H1 (cell line): ENCODE data around the gene RERG. TPM values are rescaled to one million over a fixed set of nuclear protein-coding genes. Genes with fewer than 3 reads are reported as not detected.

Source experiments
- CTCF ChIA-PET: fragments of 300-600 bp; sonication (Branson Sonifier 250); formaldehyde crosslinking; loops from one replicate; lab custom pipeline; 2021; ENCODE audit not compliant: partially characterized antibody; lab: Charles Lee
- POLR2A ChIA-PET: fragments of 300-600 bp; sonication (Branson Sonifier 250); formaldehyde crosslinking; loops from one replicate; lab custom pipeline; 2021; ENCODE audit warnings: inconsistent platforms; ENCODE audit not compliant: partially characterized antibody; lab: Charles Lee
- DNase-seq, 2 experiments: peaks; one replicate each; pipeline versions ENCODE4 v3.0.0 to v3.0.0-alpha.2; 2010 to 2022; ENCODE audit warnings: low spot score in 2 of 2, low read depth in 1 of 2, mixed read lengths in 1 of 2
- FAIRE-seq: peaks from 2 replicates; lab custom pipeline; 2011; peaks lifted over from hg19 to GRCh38; lab: Jason Lieb, UNC
- H2AFZ ChIP-seq: 2 replicates; pipeline ENCODE4 v1.8.1; 2012; ENCODE audit warnings: low read length, inconsistent platforms
- H2AK5ac ChIP-seq: 2 replicates; pipeline ENCODE4 v1.6.1; 2013; ENCODE audit warnings: low read depth, low read length
- H2BK120ac ChIP-seq: replicated peaks from 2 replicates; pipeline ENCODE3; 2013; ENCODE audit warnings: low read depth, low read length, inconsistent platforms
- H2BK12ac ChIP-seq: 2 replicates; pipeline ENCODE4 v1.6.1; 2013; ENCODE audit warnings: low read depth, low read length
- H2BK15ac ChIP-seq: 2 replicates; pipeline ENCODE4 v1.6.1; 2013; ENCODE audit warnings: low read length
- H2BK20ac ChIP-seq: 2 replicates; pipeline ENCODE4 v1.6.1; 2013; ENCODE audit warnings: low read length
- H2BK5ac ChIP-seq: 2 replicates; pipeline ENCODE4 v1.6.1; 2013; ENCODE audit warnings: low read depth, low read length
- H3K14ac ChIP-seq: 2 replicates; pipeline ENCODE4 v1.6.1; 2013; ENCODE audit warnings: inconsistent platforms; ENCODE audit not compliant: insufficient read length
- H3K18ac ChIP-seq: 2 replicates; pipeline ENCODE4 v1.6.1; 2013; ENCODE audit warnings: low read length; ENCODE audit errors: extremely low read depth
- H3K23ac ChIP-seq: 2 replicates; pipeline ENCODE4 v1.6.1; 2013; ENCODE audit warnings: inconsistent platforms; ENCODE audit not compliant: insufficient read length
- H3K23me2 ChIP-seq: 2 replicates; pipeline ENCODE4 v1.6.1; 2013; ENCODE audit warnings: low read depth, low read length
- H3K27ac ChIP-seq: 2 replicates; pipeline ENCODE4 v1.6.1; 2011; ENCODE audit warnings: low read depth, low read length, inconsistent platforms
- H3K27me3 ChIP-seq, 4 experiments: replicated peaks in 1 of 4; 1 replicate in 1 of 4; 2 replicates in 3 of 4; pipeline versions ENCODE4 v1.6.1 to v1.8.1; 2011 to 2013; ENCODE audit warnings: low read length in 3 of 4, mild to moderate bottlenecking in 3 of 4, inconsistent platforms in 2 of 4, mixed read lengths in 2 of 4, moderate library complexity in 1 of 4; ENCODE audit not compliant: control insufficient read depth in 3 of 4, insufficient read depth in 3 of 4; ENCODE audit errors: extremely low read depth in 1 of 4
- H3K36me3 ChIP-seq, 4 experiments: 2 replicates each; pipeline versions ENCODE4 v1.6.1 to v1.8.1; 2011 to 2013; ENCODE audit warnings: mild to moderate bottlenecking in 4 of 4, low read length in 3 of 4, moderate library complexity in 2 of 4, control low read depth in 1 of 4, inconsistent platforms in 1 of 4; ENCODE audit not compliant: insufficient read depth in 4 of 4, control insufficient read depth in 2 of 4
- H3K4ac ChIP-seq: replicated peaks from 2 replicates; pipeline ENCODE3; 2013; ENCODE audit warnings: low read length, low read depth, mixed read lengths, inconsistent platforms; ENCODE audit not compliant: insufficient read length
- H3K4me1 ChIP-seq, 4 experiments: replicated peaks in 1 of 4; 1 replicate in 1 of 4; 2 replicates in 3 of 4; pipeline versions ENCODE4 v1.6.1 to v1.8.1; 2011 to 2013; ENCODE audit warnings: low read length in 3 of 4, inconsistent platforms in 2 of 4, mixed read lengths in 1 of 4; ENCODE audit not compliant: insufficient read depth in 4 of 4, control insufficient read depth in 3 of 4
- H3K4me2 ChIP-seq, 2 experiments: 2 replicates each; pipeline versions ENCODE4 v1.6.1 to v1.8.1; 2011 to 2013; ENCODE audit warnings: low read depth in 2 of 2, low read length in 2 of 2, control low read depth in 1 of 2, inconsistent platforms in 1 of 2, mild to moderate bottlenecking in 1 of 2; ENCODE audit not compliant: insufficient read depth in 1 of 2
- H3K4me3 ChIP-seq, 4 experiments: fragments of 200-600, 300-600 bp in 1 of 4; sonication (generic), shearing (Covaris generic), sonication (Bioruptor Twin) in 1 of 4; 2 replicates each; pipeline versions ENCODE4 v1.5.1 to v1.8.1; 2011 to 2016; ENCODE audit warnings: low read length in 4 of 4, low read depth in 3 of 4, control low read depth in 2 of 4, inconsistent platforms in 2 of 4, mild to moderate bottlenecking in 2 of 4, mixed read lengths in 1 of 4, moderate library complexity in 1 of 4; ENCODE audit not compliant: insufficient read depth in 2 of 4; ENCODE audit errors: extremely low read depth in 1 of 4
- H3K56ac ChIP-seq: replicated peaks from 2 replicates; pipeline ENCODE3; 2013; ENCODE audit warnings: low read depth, mild to moderate bottlenecking, mixed read lengths, low read length, inconsistent platforms; ENCODE audit not compliant: insufficient read length
- H3K79me1 ChIP-seq: 2 replicates; pipeline ENCODE4 v1.6.1; 2013; ENCODE audit warnings: low read depth, low read length, control low read depth
- H3K79me2 ChIP-seq, 2 experiments: 2 replicates each; pipeline versions ENCODE4 v1.6.1 to v1.8.1; 2012 to 2013; ENCODE audit warnings: low read length in 2 of 2, mild to moderate bottlenecking in 2 of 2, inconsistent platforms in 1 of 2; ENCODE audit not compliant: insufficient read depth in 2 of 2, control insufficient read depth in 1 of 2
- H3K9ac ChIP-seq, 4 experiments: replicated peaks in 1 of 4; 1 replicate in 1 of 4; 2 replicates in 3 of 4; pipeline versions ENCODE4 v1.6.1 to v1.8.1; 2011 to 2013; ENCODE audit warnings: low read depth in 3 of 4, low read length in 3 of 4, control low read depth in 2 of 4, mild to moderate bottlenecking in 2 of 4, moderate library complexity in 2 of 4, inconsistent platforms in 1 of 4; ENCODE audit errors: extremely low read depth in 1 of 4
- H3K9me3 ChIP-seq, 2 experiments: 2 replicates each; pipeline versions ENCODE4 v1.6.1 to v1.8.1; 2012 to 2013; ENCODE audit warnings: mild to moderate bottlenecking in 2 of 2, moderate library complexity in 2 of 2, control low read depth in 1 of 2, inconsistent platforms in 1 of 2, low read depth in 1 of 2, low read length in 1 of 2, mixed read lengths in 1 of 2; ENCODE audit not compliant: insufficient read depth in 2 of 2
- H4K20me1 ChIP-seq, 2 experiments: replicated peaks in 1 of 2; 2 replicates each; pipeline versions ENCODE3 to v1.8.1; 2011 to 2013; ENCODE audit warnings: inconsistent platforms in 2 of 2, low read length in 2 of 2, mild to moderate bottlenecking in 1 of 2; ENCODE audit not compliant: insufficient read depth in 2 of 2, control insufficient read depth in 1 of 2
- H4K5ac ChIP-seq: 2 replicates; pipeline ENCODE4 v1.6.1; 2013; ENCODE audit warnings: low read length, low read depth, mixed read lengths, inconsistent platforms; ENCODE audit not compliant: insufficient read length
- H4K8ac ChIP-seq: 2 replicates; pipeline ENCODE4 v1.8.0; 2013; ENCODE audit warnings: mild to moderate bottlenecking, moderate library complexity, low read length, inconsistent platforms; ENCODE audit not compliant: insufficient read depth; ENCODE audit errors: extremely low read depth
- H4K91ac ChIP-seq: replicated peaks from 2 replicates; pipeline ENCODE3; 2013; ENCODE audit warnings: low read length, mixed read lengths, inconsistent platforms; ENCODE audit not compliant: insufficient read length
- ATF3 ChIP-seq: IDR thresholded peaks from 2 replicates; pipeline ENCODE4 v1.6.1; 2011; ENCODE audit warnings: low read depth, mild to moderate bottlenecking, low read length; ENCODE audit not compliant: insufficient read depth
- FOSL1 ChIP-seq: IDR thresholded peaks from 2 replicates; pipeline ENCODE4 v1.6.1; 2011; ENCODE audit warnings: mild to moderate bottlenecking, low read depth, low read length, moderate library complexity; ENCODE audit not compliant: insufficient read depth
- GABPA ChIP-seq: IDR thresholded peaks from 2 replicates; pipeline ENCODE4 v1.6.1; 2011; ENCODE audit warnings: mild to moderate bottlenecking, low read length, moderate library complexity, borderline replicate concordance; ENCODE audit not compliant: insufficient read depth
- HDAC2 ChIP-seq, 2 experiments: fragments of 300-600 bp in 1 of 2; sonication (generic) in 1 of 2; IDR thresholded peaks; 2 replicates each; pipeline ENCODE4 v1.6.1; 2011 to 2012; ENCODE audit warnings: low read depth in 2 of 2, low read length in 2 of 2, mild to moderate bottlenecking in 2 of 2, moderate library complexity in 2 of 2, borderline replicate concordance in 1 of 2, inconsistent platforms in 1 of 2
- KDM1A ChIP-seq: fragments of 200-600, 300-600 bp; sonication (generic); IDR thresholded peaks from 2 replicates; pipeline ENCODE4 v1.7.1; 2016; ENCODE audit warnings: mild to moderate bottlenecking, low read length, borderline replicate concordance
- NANOG ChIP-seq: IDR thresholded peaks from 2 replicates; pipeline ENCODE4 v1.6.1; 2011; ENCODE audit warnings: low read length, low read depth, mild to moderate bottlenecking, inconsistent platforms; ENCODE audit not compliant: insufficient read depth, poor library complexity, severe bottlenecking
- RXRA ChIP-seq: IDR thresholded peaks from 2 replicates; pipeline ENCODE4 v1.6.1; 2011; ENCODE audit warnings: low read depth, mild to moderate bottlenecking, low read length, moderate library complexity; ENCODE audit not compliant: insufficient read depth
- SIN3A ChIP-seq, 2 experiments: IDR thresholded peaks in 1 of 2; conservative IDR thresholded peaks in 1 of 2; 2 replicates each; pipeline ENCODE4 v1.6.1; 2011 to 2012; ENCODE audit warnings: low read length in 2 of 2, improper control_type of control experiment in 1 of 2, low read depth in 1 of 2, mild to moderate bottlenecking in 1 of 2
- SIX5 ChIP-seq: IDR thresholded peaks from 2 replicates; pipeline ENCODE4 v1.6.1; 2011; ENCODE audit warnings: mild to moderate bottlenecking, low read depth, low read length
- TCF12 ChIP-seq: IDR thresholded peaks from 2 replicates; pipeline ENCODE4 v1.6.1; 2011; ENCODE audit warnings: low read depth, mild to moderate bottlenecking, low read length
- YY1 ChIP-seq: IDR thresholded peaks from 2 replicates; pipeline ENCODE4 v1.6.1; 2011; ENCODE audit warnings: low read depth, mild to moderate bottlenecking, low read length
- WGBS, 2 experiments: shearing (Covaris generic) in 1 of 2; methylation state at CpG; one replicate each; pipeline versions ENCODE4 v1.1.6 to v1.1.7; 2013 to 2015; ENCODE audit warnings: low lambda C conversion rate in 2 of 2, mixed read lengths in 2 of 2, inconsistent platforms in 1 of 2, low coverage in 1 of 2, missing lambda C conversion rate in 1 of 2; ENCODE audit not compliant: insufficient replicate concordance in 2 of 2, insufficient coverage in 1 of 2, insufficient read length in 1 of 2; ENCODE audit errors: extremely low coverage in 1 of 2, missing lambda C conversion rate in 1 of 2; 5-methylcytosine and 5-hydroxymethylcytosine counted together
- polyA plus RNA-seq, 7 experiments: library from polyadenylated mRNA; depleted of rRNA in 3 of 7; stranded (reverse) in 5 of 7; unstranded in 2 of 7; fragments of >200 nt in 5 of 7; fragments of 200-250 nt in 2 of 7; gene quantifications; 1 replicate in 5 of 7; 2 replicates in 1 of 7; 4 replicates in 1 of 7; pipeline versions ENCODE4 v1.2.1 to v1.2.3, GENCODE V29; 2011 to 2013; ENCODE audit warnings: missing spikeins in 2 of 7, mixed read lengths in 2 of 7
- total RNA-seq: library from RNA; stranded (reverse); fragmentation: NEBNext Ultra II Directional; extraction: Animal tissue kit (Norgen Biotek cat#: 25700); gene quantifications from 2 replicates; pipeline ENCODE4 v1.2.1, GENCODE V29; 2021

The RERG gene
- total and polyA plus RNA-seq, 2 of the 8 experiments (the other 6 are each of a cell fraction or from before 2014, with no cell fraction given) = 0.12 to 0.86 TPM

GRCh38 chr12:15234011-15234410, 12.8 kb upstream of the RERG start:
- Histone ChIP-seq H4K5ac (no peak overlapping the region), H2BK120ac (no peak overlapping the region), H3K18ac (no peak overlapping the region), H3K56ac (no peak overlapping the region), H4K20me1 (no peaks in the 10 kb centered on the region), H3K4me2 (no peak overlapping the region), H3K9me3 (no peaks in the 10 kb centered on the region), H3K4me3 (no peak overlapping the region), H2BK15ac (no peak overlapping the region), H2AFZ (no peak overlapping the region), H2BK5ac (no peak overlapping the region), H3K36me3 (no peaks in the 10 kb centered on the region), H3K27me3 (no peaks in the 10 kb centered on the region), H3K14ac (no peak overlapping the region), H3K23ac (no peak overlapping the region), H3K9ac (no peak overlapping the region), H3K27ac (no peak overlapping the region), H2BK12ac (no peak overlapping the region), H2AK5ac (no peak overlapping the region), H3K4ac (no peak overlapping the region), H2BK20ac (no peak overlapping the region), H3K79me2 (no peaks in the 10 kb centered on the region), H3K23me2 (no peaks in the 10 kb centered on the region), H3K4me1 (no peaks in the 10 kb centered on the region), H4K91ac (no peak overlapping the region), H4K8ac (no peak overlapping the region), H3K79me1 (no peaks in the 10 kb centered on the region)
- DNase-seq = no peak
- TF ChIP-seq GABPA (no peak), YY1 (no peak), NANOG (no peak), ATF3 (no peak), HDAC2 (IDR thresholded peaks at IDR 0.05; ENCODE audit: borderline replicate concordance in 1 of 2, low read depth in 2 of 2, low read length in 2 of 2) (no peak), FOSL1 (no peak), RXRA (no peak), SIX5 (no peak), SIN3A (conservative IDR thresholded peaks at IDR 0.05 in 1 of 2, IDR thresholded peaks at IDR 0.05 in 1 of 2; ENCODE audit: low read depth in 1 of 2, low read length in 2 of 2) (no peak), TCF12 (no peak), KDM1A (no peak)
- 60% methylated on average over 1 of the region's 1 CpG; no CpG with 5 or more reads in 1 of the 2 experiments for WGBS, 2 experiments
- CTCF ChIA-PET = interaction anchor here (5.3 kb wide), 1 partner anchor 13 kb away, joined by 42 read pairs; the partner anchor contains the start of gene RERG
- FAIRE-seq = no peak
- POLR2A ChIA-PET = no interaction called here
